ENCODE results near the gene RASA2. TPM values are rescaled to one million over a fixed set of nuclear protein-coding genes. Genes with fewer than 3 reads are reported as not detected.
A peak's percentile ranks its signal among the peaks of the same experiment; 100 is the strongest.

RASA2 gene
- polyA plus RNA-seq, 5 donors = 18.6 to 32.3 (median 25.8) TPM

GRCh38 chr3:141632779-141633374 lies 146.1 kb downstream of the RASA2 start:
- DNase-seq = no peak

- DNase-seq = no peak
These were observed 155.4 kb downstream of the RASA2 start for GRCh38 chr3:141642215-141642614.

DNA sequence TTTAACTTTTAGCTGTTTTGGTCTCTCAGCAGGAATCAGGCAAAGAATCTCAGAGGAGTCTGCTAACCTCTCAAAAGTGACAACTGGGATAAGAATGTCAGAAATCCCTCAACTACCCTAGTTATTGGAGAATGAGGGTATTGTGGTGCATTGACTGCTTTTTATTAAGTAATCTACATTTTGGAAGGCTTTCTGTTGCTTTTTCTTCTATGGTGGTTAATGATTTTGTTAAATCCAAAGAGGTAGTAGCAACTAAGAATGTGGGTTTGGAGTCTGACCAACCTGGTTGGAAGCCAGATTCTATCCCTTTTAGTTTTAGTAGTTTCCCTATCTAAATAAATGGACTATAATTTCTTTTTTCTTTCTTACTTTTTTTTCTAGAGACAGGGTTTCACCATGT lies 156.6 kb downstream of the RASA2 start:
- DNase-seq = no peak

GRCh38 chr3:141643796-141644195 lies 157.0 kb downstream of the RASA2 start:
- no peak for DNase-seq

- peak in 1 of 2 donors; percentile 20 for DNase-seq
These were observed 158.1 kb downstream of the RASA2 start for GRCh38 chr3:141644931-141645330.

- peak; percentile 47 to 60 for DNase-seq
These were observed 160.1 kb downstream of the RASA2 start for GRCh38 chr3:141646760-141647561.

- DNase-seq = no peak
These were observed 160.7 kb downstream of the RASA2 start for GRCh38 chr3:141647562-141647915.

- DNase-seq = no peak
These were observed 161.5 kb downstream of the RASA2 start for GRCh38 chr3:141648055-141648910.

- DNase-seq = no peak
These were observed 163.0 kb downstream of the RASA2 start for GRCh38 chr3:141649871-141650270.

DNA sequence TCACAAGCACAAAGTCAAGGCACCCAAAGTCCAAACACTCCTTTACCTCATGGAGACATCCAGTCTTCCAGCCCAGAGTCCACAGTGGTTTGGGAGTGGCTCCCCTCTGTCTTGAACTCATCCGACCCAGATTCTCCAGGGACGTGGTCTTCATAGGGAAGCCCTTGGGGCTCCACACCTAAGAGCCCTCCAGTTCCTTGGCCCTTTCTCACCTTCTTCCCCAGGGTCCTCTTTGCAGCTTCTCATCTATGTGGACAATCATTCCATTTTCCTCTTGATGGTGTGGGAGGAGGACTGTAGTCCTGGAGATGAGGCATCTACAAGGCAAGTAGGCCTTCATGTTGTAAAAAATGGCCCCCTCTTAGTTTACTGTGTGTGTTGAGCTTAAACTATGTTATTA lies 164.0 kb downstream of the RASA2 start:
- DNase-seq = no peak

DNA sequence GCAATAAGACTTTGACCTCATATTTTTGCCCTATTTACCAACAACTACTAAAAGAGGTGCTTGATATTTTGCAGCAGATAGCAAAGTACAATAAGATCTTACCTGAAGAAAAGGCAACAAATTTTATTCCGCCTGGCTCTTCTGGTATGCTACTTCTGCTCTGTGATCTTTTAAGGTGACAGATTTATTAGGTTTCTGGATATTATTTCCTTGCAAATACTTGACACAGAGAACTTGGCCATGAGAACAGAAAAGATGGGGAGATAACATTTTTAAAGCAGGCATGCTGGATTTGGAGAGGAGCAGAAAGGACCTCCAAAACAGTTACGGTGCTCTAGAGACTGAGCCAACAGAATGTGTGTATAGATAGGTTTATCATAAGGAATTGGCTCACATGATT lies 164.6 kb downstream of the RASA2 start:
- DNase-seq = no peak

DNA sequence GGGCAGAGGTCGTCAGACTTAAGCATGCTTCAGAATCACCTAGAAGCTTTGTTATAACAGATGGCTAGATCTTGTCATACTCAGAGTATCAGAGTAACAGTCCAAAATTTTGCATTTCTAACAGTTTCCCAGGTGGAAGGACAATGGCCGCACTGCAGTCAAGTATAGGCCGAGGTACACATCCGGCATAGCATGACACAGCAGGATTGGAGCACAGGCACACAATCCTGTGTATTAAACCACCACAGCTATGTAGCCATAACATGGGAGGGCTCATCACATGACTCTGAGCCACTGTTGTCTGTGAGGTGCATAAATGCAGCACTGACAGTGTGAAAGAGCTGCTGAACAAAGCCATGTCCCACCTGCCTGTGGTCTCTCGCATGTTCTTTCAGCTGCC lies 165.5 kb downstream of the RASA2 start:
- DNase-seq = no peak

GRCh38 chr3:141653847-141654246 lies 167.0 kb downstream of the RASA2 start:
- DNase-seq = no peak

- DNase-seq = no peak
These were observed 169.0 kb downstream of the RASA2 start for GRCh38 chr3:141655801-141656200.

- DNase-seq = no peak
These were observed 169.9 kb downstream of the RASA2 start for GRCh38 chr3:141656771-141657170.

DNA sequence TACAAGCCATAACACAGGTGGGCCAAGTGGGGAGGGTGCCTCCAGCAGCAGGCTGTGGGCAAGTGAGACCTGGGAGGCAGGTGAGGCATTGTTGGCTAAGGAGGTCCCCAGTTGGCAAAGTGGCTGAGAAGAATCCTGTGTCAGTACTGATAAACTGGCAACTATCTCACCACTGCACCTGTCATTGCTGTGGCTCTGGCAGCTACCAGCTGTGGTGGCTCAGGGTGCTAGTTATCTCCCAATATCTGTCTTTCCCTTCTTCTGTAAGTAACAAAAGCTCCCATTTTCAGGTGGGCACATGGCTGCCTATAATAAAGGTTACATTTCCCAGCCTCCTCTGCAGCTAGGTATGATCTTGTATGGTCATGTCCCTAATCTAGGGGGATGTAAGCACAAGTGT lies 170.7 kb downstream of the RASA2 start:
- no peak for DNase-seq

DNA sequence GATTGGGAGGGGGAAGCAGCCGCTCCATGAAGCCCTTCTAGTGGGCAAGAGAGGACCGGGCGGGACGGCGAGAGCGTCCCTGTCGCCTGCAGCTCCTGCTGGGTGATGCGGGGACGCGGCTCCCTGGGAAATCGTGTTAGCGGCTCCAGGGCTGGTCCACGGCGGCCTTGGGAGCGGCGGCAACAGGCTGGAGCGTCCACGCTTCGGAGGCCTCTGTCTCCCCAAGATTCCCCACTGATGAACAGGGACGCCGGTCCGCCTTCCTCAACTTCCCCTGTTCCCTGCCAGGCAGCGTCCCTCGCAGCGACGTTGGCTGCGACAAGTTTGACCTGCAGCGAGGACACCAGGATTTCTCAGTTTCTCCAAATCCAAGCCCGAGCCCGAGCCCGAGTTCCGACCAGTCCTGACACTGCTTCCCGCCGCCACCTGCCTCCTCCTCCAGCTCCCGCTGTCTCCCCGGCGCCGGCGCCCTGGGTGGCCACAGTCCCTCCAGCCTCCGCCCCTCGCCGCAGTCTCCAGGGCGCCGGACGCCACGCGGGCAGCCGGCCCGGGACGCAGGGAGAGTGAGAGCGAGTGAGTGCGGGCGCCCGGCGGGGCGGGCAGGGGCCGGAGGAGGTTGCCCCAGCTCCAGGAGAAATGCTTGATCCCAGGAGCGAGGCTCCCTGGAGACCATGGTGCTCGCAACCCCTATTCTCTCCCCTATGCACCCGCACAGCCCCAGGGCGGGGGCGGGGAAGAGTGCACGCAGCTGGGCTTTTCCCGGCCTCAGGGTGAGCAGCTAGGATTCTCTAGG lies 173.2 kb downstream of the RASA2 start:
- DNase-seq = peak; percentile 46 to 64

- no peak for DNase-seq
These were observed 173.8 kb downstream of the RASA2 start for GRCh38 chr3:141660614-141660947.

DNA sequence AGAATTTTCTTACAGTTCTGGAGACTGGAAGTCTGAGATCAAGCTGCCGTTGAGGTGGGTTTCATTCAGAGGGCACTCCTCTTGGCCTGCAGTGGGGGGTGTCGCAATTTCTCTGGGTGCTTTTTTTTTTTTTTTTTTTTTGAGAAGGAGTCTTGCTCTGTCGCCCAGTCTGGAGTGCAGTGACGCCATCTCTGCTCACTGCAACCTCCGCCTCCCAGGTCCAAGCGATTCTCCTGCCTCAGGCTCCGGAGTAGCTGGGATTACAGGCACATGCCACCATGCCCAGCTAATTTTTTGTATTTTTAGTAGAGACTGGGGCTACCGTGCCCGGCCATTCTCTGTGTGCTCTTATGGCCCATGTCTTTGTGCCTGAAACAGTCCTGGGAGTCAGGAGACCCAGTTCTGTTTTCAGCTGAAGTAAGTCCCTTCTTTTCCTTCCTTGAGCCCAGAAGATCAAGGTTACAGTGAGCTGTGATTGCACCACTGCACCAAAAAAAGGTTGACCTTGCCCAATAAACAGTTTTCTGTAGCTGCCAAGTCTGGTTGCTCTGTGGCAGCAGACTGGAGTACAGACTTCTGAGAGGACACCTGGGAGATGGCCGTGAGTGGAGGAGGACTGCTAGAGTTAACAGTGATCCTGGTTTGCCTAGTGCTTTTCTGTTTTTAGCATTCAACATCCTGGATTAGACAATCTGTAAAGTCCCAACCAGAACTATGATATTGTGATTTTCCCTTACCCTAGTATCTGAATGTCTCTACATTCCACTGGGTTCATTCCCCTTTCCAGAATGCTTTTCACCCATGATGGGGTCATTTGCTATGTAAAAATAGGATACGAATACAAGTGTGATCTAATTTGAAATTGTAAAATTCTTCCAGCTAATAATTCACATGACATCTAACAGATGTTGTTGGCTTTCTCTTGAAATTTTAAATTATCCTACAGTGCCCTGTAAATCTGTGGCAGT lies 174.7 kb downstream of the RASA2 start:
- DNase-seq = no peak

GRCh38 chr3:141663993-141664392 lies 177.2 kb downstream of the RASA2 start:
- DNase-seq = peak; percentile 20 to 27

Measured in right lung (tissue), 5 donors.